Measurements from ENCODE around the gene ANKRD11. TPM values are rescaled to one million over a fixed set of nuclear protein-coding genes. Genes with fewer than 3 reads are reported as not detected.
"Not testable (repeated sequence)": the region's sequence is repeated elsewhere in the genome, so short reads cannot be mapped to it uniquely, and the experiment has no call there.

ANKRD11 gene
- total and polyA plus RNA-seq, 8 donors, result 90.7 to 123 (median 98.4) TPM

DNA sequence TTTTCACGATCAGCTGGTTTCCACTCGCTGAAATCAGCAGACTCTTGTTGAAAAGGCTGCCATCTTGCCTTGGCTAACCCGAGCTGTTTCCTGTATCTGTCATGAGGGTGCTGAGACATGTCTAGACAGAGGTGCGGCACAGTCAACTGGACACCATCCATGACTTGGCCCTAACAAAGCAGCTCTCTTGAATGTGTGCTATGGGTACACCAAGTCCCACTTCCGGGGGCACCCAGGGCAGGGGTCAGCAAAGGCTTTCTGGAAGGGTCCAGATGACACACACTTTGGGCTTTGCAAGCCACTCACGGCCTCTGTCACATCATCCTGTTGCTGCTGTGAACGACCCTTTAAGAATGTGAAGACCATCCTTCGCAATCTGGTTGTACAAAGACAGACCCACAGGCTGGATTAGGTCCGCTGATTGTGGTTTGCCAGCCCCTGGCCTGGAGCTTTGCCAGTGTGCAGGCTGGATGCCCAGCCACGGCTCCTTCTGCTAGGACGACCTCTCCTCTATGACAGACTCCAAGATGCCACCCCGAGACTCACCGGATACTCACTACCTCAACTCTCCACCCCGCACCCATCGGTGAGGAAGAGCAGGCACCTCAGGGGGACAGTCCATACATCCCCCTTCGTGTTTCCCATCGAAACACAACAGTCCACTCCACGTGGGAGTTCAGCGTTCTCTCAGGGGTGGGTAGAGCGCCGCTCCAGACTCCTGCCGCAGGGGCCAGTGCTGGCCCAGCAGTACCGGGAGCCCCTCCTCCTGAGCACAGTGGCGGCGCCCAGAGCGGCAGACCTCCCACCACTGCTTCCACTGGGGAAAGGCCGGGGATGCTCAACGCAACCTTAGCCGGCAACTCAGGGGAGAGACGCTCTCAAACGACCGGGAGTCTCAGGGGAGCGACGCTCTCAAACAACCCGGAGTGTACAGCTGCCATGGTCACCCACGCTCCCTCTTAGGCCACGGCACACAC, 123.5 kb downstream of the ANKRD11 start:
- no peak overlapping the region for H3K4me3 ChIP-seq
- H3K4me1 ChIP-seq, result peaks cover 26 to 57% of the 10 kb centered on the region in 2 donors
- no peak for ATAC-seq
- no peak for TF ChIP-seq CTCF (IDR thresholded peaks at IDR 0.05)
- intact Hi-C loops (cut with DNase I), result no loop called here
- H3K27ac ChIP-seq, result no peak overlapping the region
- H3K9me3 ChIP-seq, result no peaks in the 10 kb centered on the region
- no peaks in the 10 kb centered on the region for H3K27me3 ChIP-seq
- no peak for DNase-seq
- H3K36me3 ChIP-seq, result peaks cover 0 to 1% of the 10 kb centered on the region in 2 donors

DNA sequence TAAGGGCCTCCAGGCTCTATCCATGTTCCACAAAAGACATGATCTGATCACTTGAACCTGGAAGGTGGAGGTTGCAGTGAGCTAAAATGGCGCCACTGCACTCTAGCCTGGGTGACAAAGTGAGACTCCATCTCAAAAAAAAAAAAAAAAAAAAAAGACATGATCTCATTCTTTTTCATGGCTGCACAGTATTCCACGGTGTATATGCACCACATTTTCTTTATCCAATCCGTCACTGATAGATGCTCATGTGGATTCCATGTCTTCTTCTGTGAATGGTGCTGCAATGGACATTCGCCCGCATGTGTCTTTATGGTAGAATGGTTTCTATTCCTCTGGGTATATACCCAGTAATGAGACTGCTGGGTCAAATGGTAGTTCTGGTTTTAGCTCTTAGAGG, 124.4 kb downstream of the ANKRD11 start:
- no peak overlapping the region for H3K27ac ChIP-seq
- no peak overlapping the region for H3K4me3 ChIP-seq
- no peaks in the 10 kb centered on the region for H3K36me3 ChIP-seq
- H3K27me3 ChIP-seq, result no peaks in the 10 kb centered on the region
- no peaks in the 10 kb centered on the region for H3K9me3 ChIP-seq
- intact Hi-C loops (cut with DNase I), result no loop called here
- no peak for TF ChIP-seq CTCF (IDR thresholded peaks at IDR 0.05)
- DNase-seq, result no peak
- ATAC-seq, result no peak
- peaks cover 26 to 63% of the 10 kb centered on the region in 2 donors for H3K4me1 ChIP-seq

- H3K4me3 ChIP-seq, result no peak overlapping the region
- no peaks in the 10 kb centered on the region for H3K27me3 ChIP-seq
- TF ChIP-seq CTCF (IDR thresholded peaks at IDR 0.05), result no peak
- peak overlapping the region in 1 of 2 donors; percentile 24 for H3K27ac ChIP-seq
- no peak for DNase-seq
- no peaks in the 10 kb centered on the region for H3K9me3 ChIP-seq
- peaks cover 25 to 71% of the 10 kb centered on the region in 2 donors for H3K4me1 ChIP-seq
- intact Hi-C loops (cut with DNase I), result no loop called here
- H3K36me3 ChIP-seq, result no peaks in the 10 kb centered on the region
- no peak for ATAC-seq
These were observed 125.3 kb downstream of the ANKRD11 start for GRCh38 chr16:89365044-89365467.

DNA sequence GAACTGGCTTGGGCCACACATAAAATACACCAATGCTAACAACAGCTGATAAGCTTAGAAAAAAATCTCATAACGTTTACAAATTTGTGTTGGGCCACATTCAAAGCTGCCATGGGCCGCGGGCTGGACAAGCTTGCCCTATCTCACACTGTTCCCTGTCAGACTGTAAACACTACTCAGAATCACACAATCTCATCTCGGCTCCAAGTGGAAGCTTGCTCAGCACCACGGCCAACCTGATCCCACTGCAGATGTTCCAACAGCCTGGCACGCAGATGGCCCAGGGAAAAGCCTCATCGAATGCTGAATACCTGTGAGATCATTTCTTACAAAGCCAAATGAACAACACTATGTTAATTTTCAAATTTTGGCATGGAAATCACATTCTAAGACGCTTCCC, 125.8 kb downstream of the ANKRD11 start:
- DNase-seq (no peak), ATAC-seq (no peak)
- Histone ChIP-seq H3K36me3 (no peaks in the 10 kb centered on the region), H3K4me1 (peaks cover 21 to 71% of the 10 kb centered on the region in 2 donors), H3K4me3 (no peak overlapping the region), H3K9me3 (no peaks in the 10 kb centered on the region), H3K27me3 (no peaks in the 10 kb centered on the region), H3K27ac (peak overlapping the region in 1 of 2 donors; percentile 24)
- no peak for TF ChIP-seq CTCF (IDR thresholded peaks at IDR 0.05)
- intact Hi-C loops (cut with DNase I), result no loop called here

DNA sequence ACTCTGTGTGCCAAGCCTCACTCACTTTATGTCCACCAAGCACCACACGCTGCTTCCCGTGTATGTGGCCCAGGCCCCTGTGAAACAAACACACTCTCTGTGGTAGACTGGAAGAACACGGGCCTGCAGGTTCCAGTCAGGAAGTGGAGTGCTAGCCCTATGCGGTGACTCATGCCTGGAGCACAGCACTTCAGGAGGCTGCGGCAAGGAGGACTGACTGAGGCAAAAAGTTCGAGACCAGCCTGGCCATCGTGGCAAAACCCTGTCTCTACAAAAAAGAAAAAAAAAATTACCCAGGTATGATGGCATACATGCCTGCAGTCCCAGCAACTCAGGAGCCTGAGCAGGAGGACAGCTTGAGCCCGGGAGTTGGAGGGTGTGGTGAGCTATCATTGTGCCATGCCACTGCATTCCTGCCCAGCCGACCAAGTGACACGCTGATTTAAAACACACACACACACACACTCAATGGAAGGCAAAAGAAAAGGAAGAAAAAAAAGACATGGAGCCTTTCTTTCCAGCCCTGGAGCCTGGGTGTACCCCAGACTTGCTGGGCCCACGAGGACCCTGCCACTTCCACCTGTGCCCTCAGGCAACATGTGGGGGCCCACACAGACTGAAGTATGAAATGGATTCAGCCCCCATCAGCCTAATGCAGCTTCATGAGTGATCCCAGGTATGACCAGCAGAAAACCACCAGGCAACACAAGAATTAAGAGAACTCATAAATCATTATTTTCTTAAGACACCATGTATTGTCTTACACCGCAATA, 126.6 kb downstream of the ANKRD11 start:
- Histone ChIP-seq H3K4me3 (no peak overlapping the region), H3K4me1 (peaks cover 21 to 71% of the 10 kb centered on the region in 2 donors), H3K36me3 (no peaks in the 10 kb centered on the region), H3K27me3 (no peaks in the 10 kb centered on the region), H3K27ac (peak overlapping the region in 1 of 2 donors; percentile 76), H3K9me3 (no peaks in the 10 kb centered on the region)
- peak in 1 of 4 donors; percentile 70 for DNase-seq
- intact Hi-C loops (cut with DNase I), result no loop called here
- no peak for TF ChIP-seq CTCF (IDR thresholded peaks at IDR 0.05)
- peak; percentile 89 for ATAC-seq

DNA sequence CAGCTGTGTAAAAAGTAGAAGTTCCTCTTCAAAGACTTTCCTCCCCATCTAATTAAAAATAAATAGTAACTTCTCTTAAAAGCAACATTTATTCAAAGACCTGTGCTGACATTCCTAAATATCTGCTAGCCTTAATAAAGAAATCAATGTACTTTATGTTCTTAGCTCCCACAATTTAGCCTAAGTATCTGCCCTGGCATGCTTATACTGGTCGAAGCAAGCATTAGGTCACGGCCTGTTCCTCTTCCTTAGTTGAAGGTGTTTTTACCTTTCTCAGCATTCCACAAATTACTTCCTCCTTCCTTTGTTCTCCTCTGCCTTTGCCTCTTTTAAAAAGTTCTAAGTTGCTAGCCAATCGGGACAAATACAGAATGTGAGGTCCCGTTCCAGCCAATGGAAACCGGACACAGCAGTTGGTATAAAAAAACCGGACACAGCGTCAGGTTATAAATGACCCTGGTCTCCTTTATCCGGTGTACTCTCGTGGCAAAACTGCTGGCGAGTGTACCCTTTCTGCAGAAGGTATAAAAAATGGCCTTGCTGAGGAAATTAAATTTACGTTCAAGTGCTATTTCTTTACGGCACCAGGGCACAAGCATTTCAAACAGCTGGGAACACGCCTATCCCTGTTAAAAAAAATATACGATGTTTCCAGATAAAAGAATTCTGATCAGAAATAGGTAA, 127.7 kb downstream of the ANKRD11 start:
- H3K4me3 ChIP-seq; ATAC-seq; H3K36me3 ChIP-seq; H3K27me3 ChIP-seq; H3K9me3 ChIP-seq; intact Hi-C loops (cut with DNase I); DNase-seq: not testable (repeated sequence)
- Histone ChIP-seq H3K4me1 (peaks cover 21 to 83% of the 10 kb centered on the region in 2 donors), H3K27ac (peak overlapping the region in 1 of 2 donors; percentile 76)

All from left lung (tissue), 10 donors.